ENCODE measurements around the gene KRTAP10-1. TPM values are rescaled to one million over a fixed set of nuclear protein-coding genes. Genes with fewer than 3 reads are reported as not detected.

KRTAP10-1 gene
- total and polyA plus RNA-seq, 2 of the 8 experiments (the other 6 are each of a cell fraction or from before 2014, with no cell fraction given) = 0.08 TPM; not detected in 1

- Histone ChIP-seq H3K4me1 (replicated peaks in 1 of 4; ENCODE audit: control insufficient read depth in 3 of 4, insufficient read depth in 4 of 4, low read length in 3 of 4) (peaks cover 0 to 21% (median 8%) of the 10 kb centered on the region in 4 experiments; a peak in 5 of 7 replicates), H3K23ac (ENCODE audit: insufficient read length) (no peak overlapping the region), H2BK120ac (replicated peaks; ENCODE audit: low read depth, low read length) (no peak overlapping the region), H2AK5ac (ENCODE audit: low read depth, low read length) (0 out of 2 replicates have a peak overlapping the region, but pooled peaks have one; percentile 25), H3K56ac (replicated peaks; ENCODE audit: insufficient read length, low read depth, low read length) (no peak overlapping the region), H3K14ac (ENCODE audit: insufficient read length) (no peak overlapping the region), H3K27ac (ENCODE audit: low read depth, low read length) (no peak overlapping the region), H3K79me1 (ENCODE audit: low read depth, low read length) (no peaks in the 10 kb centered on the region; the same call in 1 of the 2 replicates), H3K18ac (ENCODE audit: extremely low read depth, low read length) (no peak overlapping the region), H4K20me1 (replicated peaks in 1 of 2; ENCODE audit: control insufficient read depth in 1 of 2, insufficient read depth in 2 of 2, low read length in 2 of 2) (no peaks in the 10 kb centered on the region), H3K9ac (replicated peaks in 1 of 4; ENCODE audit: extremely low read depth in 1 of 4, low read depth in 3 of 4, low read length in 3 of 4) (no peak overlapping the region), H3K9me3 (ENCODE audit: insufficient read depth in 2 of 2, low read depth in 1 of 2, low read length in 1 of 2) (peaks cover 6 to 9% of the 10 kb centered on the region in 2 experiments; a peak in 1 of 4 replicates), H3K79me2 (ENCODE audit: control insufficient read depth in 1 of 2, insufficient read depth in 2 of 2, low read length in 2 of 2) (0 out of 4 replicates have a peak, but pooled peaks cover 0 to 11% of the 10 kb centered on the region in 2 experiments), H3K27me3 (replicated peaks in 1 of 4; ENCODE audit: control insufficient read depth in 3 of 4, extremely low read depth in 1 of 4, insufficient read depth in 3 of 4, low read length in 3 of 4) (no peaks in the 10 kb centered on the region; a peak in 1 of 7 replicates), H4K91ac (replicated peaks; ENCODE audit: insufficient read length, low read length) (no peak overlapping the region), H4K8ac (ENCODE audit: extremely low read depth, insufficient read depth, low read length) (no peak overlapping the region), H2BK12ac (ENCODE audit: low read depth, low read length) (no peak overlapping the region), H3K36me3 (ENCODE audit: control insufficient read depth in 2 of 4, insufficient read depth in 4 of 4, low read length in 3 of 4) (peaks cover 0 to 19% (median 9%) of the 10 kb centered on the region in 4 experiments; a peak in 4 of 8 replicates), H2AFZ (ENCODE audit: low read length) (no peak overlapping the region), H3K23me2 (ENCODE audit: low read depth, low read length) (0 out of 2 replicates have a peak, but pooled peaks cover 2% of the 10 kb centered on the region), H2BK15ac (ENCODE audit: low read length) (0 out of 2 replicates have a peak overlapping the region, but pooled peaks have one; percentile 31), H3K4me3 (ENCODE audit: extremely low read depth in 1 of 4, insufficient read depth in 2 of 4, low read depth in 3 of 4, low read length in 4 of 4) (no peak overlapping the region), H2BK20ac (ENCODE audit: low read length) (no peak overlapping the region), H3K4me2 (ENCODE audit: insufficient read depth in 1 of 2, low read depth in 2 of 2, low read length in 2 of 2) (no peak overlapping the region), H2BK5ac (ENCODE audit: low read depth, low read length) (no peak overlapping the region), H3K4ac (replicated peaks; ENCODE audit: insufficient read length, low read depth, low read length) (no peak overlapping the region), H4K5ac (ENCODE audit: insufficient read length, low read depth, low read length) (no peak overlapping the region)
- FAIRE-seq (no peak), DNase-seq (ENCODE audit: low read depth in 1 of 2, low spot score in 2 of 2) (no peak)
- POLR2A ChIA-PET (ENCODE audit: partially characterized antibody) = interaction anchor here (1.0 to 4.4 kb wide), 5 partner anchors 8 to 62 kb away, joined by 3 to 14 read pairs (median 4); no protein-coding TSS in a partner anchor
- CTCF ChIA-PET (ENCODE audit: partially characterized antibody) = interaction anchor here (0.8 to 3.0 kb wide), 10 partner anchors 12 to 305 kb away, joined by 3 to 12 read pairs (median 4); partner anchors contain the start of gene UBE2G2
- WGBS, 2 experiments (ENCODE audit: extremely low coverage in 1 of 2, insufficient coverage in 1 of 2, insufficient read length in 1 of 2, insufficient replicate concordance in 2 of 2, low coverage in 1 of 2, low lambda C conversion rate in 2 of 2, missing lambda C conversion rate in 1 of 2) = 94% methylated on average over 16 of the region's 16 CpGs; no CpG with 5 or more reads in 1 of the 2 experiments
- TF ChIP-seq MAFK (IDR thresholded peaks at IDR 0.05; ENCODE audit: low read depth, low read length) = no peak
- no peak for TF ChIP-seq CBX5 (IDR thresholded peaks at IDR 0.05; ENCODE audit: low read depth, low read length)
- TF ChIP-seq BACH1 (IDR thresholded peaks at IDR 0.05; ENCODE audit: low read length) = no peak
- no peak for TF ChIP-seq SP4 (IDR thresholded peaks at IDR 0.05; ENCODE audit: low read length)
- TF ChIP-seq, protein P1, sequence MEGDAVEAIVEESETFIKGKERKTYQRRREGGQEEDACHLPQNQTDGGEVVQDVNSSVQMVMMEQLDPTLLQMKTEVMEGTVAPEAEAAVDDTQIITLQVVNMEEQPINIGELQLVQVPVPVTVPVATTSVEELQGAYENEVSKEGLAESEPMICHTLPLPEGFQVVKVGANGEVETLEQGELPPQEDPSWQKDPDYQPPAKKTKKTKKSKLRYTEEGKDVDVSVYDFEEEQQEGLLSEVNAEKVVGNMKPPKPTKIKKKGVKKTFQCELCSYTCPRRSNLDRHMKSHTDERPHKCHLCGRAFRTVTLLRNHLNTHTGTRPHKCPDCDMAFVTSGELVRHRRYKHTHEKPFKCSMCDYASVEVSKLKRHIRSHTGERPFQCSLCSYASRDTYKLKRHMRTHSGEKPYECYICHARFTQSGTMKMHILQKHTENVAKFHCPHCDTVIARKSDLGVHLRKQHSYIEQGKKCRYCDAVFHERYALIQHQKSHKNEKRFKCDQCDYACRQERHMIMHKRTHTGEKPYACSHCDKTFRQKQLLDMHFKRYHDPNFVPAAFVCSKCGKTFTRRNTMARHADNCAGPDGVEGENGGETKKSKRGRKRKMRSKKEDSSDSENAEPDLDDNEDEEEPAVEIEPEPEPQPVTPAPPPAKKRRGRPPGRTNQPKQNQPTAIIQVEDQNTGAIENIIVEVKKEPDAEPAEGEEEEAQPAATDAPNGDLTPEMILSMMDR (IDR thresholded peaks at IDR 0.05; ENCODE audit: control extremely low read depth in 1 of 3, insufficient read depth in 1 of 3, low read depth in 1 of 3, low read length in 3 of 3) = no peak
- no peak for TF ChIP-seq CTBP2 (IDR thresholded peaks at IDR 0.05; ENCODE audit: borderline replicate concordance, insufficient read depth, insufficient read length, low read length)
- no peak for TF ChIP-seq HDAC2 (IDR thresholded peaks at IDR 0.05; ENCODE audit: borderline replicate concordance in 1 of 2, low read depth in 2 of 2, low read length in 2 of 2)
These were observed 44.1 kb downstream of the KRTAP10-1 start for GRCh38 chr21:44495611-44496563.

All from H1 (cell line).